ENCODE measurements around the gene ADGRG1.

The ADGRG1 gene

GRCh38 chr16:57637424-57637823, 9.0 kb downstream of the ADGRG1 start:
- no peak for DNase-seq

GRCh38 chr16:57637965-57638364, 9.5 kb downstream of the ADGRG1 start:
- no peak for DNase-seq

- DNase-seq: no peak
Measured at GRCh38 chr16:57638381-57638780, 10.0 kb downstream of the ADGRG1 start.

- no peak for DNase-seq
Measured at GRCh38 chr16:57639172-57639887, 10.9 kb downstream of the ADGRG1 start.

GRCh38 chr16:57640185-57640584, 11.8 kb downstream of the ADGRG1 start:
- no peak for DNase-seq

GRCh38 chr16:57640612-57641011, 12.2 kb downstream of the ADGRG1 start:
- DNase-seq: no peak

- DNase-seq: no peak
Measured at GRCh38 chr16:57642160-57643135, 14.0 kb downstream of the ADGRG1 start.

- no peak for DNase-seq
Measured at GRCh38 chr16:57643147-57643874, 14.9 kb downstream of the ADGRG1 start.

- no peak for DNase-seq
Measured at GRCh38 chr16:57643910-57644309, 15.5 kb downstream of the ADGRG1 start.

- no peak for DNase-seq
Measured at GRCh38 chr16:57644383-57645014, 16.1 kb downstream of the ADGRG1 start.

GRCh38 chr16:57645169-57645568, 16.7 kb downstream of the ADGRG1 start:
- DNase-seq: no peak

GRCh38 chr16:57645691-57646387, 17.4 kb downstream of the ADGRG1 start:
- no peak for DNase-seq

GRCh38 chr16:57646388-57647039, 18.1 kb downstream of the ADGRG1 start:
- peak; percentile 58 for DNase-seq

GRCh38 chr16:57647136-57647875, 18.9 kb downstream of the ADGRG1 start:
- DNase-seq: no peak

- DNase-seq: no peak
Measured at GRCh38 chr16:57648125-57648524, 19.7 kb downstream of the ADGRG1 start.

GRCh38 chr16:57648581-57649442, 20.4 kb downstream of the ADGRG1 start:
- peak; percentile 92 for DNase-seq

- no peak for DNase-seq
Measured at GRCh38 chr16:57649443-57649751, 21.0 kb downstream of the ADGRG1 start.

- no peak for DNase-seq
Measured at GRCh38 chr16:57649846-57650245, 21.4 kb downstream of the ADGRG1 start.

GRCh38 chr16:57651344-57652333, 23.2 kb downstream of the ADGRG1 start:
- DNase-seq: no peak
